ENCODE results near the gene ANO2.

DNA sequence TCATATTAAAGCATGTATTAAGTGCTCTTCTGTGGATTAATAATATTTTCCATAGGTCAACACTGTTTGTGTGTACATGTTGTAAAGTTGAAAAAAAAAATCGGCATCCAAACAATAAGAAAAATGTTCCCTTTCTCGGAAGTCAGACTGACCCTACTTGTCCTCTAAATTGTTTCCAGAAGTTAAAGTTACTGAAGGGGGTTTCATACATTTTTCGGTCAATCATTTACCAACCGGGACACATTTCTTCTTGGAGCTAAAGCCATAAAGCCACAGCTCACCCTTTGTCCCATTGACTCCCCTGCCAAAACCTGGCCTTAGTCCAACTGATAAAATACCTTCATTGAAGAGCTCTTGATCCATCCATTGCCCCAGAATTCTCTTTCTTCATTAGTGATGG lies 230.0 kb downstream of the ANO2 start:
- TF ChIP-seq, protein P1, sequence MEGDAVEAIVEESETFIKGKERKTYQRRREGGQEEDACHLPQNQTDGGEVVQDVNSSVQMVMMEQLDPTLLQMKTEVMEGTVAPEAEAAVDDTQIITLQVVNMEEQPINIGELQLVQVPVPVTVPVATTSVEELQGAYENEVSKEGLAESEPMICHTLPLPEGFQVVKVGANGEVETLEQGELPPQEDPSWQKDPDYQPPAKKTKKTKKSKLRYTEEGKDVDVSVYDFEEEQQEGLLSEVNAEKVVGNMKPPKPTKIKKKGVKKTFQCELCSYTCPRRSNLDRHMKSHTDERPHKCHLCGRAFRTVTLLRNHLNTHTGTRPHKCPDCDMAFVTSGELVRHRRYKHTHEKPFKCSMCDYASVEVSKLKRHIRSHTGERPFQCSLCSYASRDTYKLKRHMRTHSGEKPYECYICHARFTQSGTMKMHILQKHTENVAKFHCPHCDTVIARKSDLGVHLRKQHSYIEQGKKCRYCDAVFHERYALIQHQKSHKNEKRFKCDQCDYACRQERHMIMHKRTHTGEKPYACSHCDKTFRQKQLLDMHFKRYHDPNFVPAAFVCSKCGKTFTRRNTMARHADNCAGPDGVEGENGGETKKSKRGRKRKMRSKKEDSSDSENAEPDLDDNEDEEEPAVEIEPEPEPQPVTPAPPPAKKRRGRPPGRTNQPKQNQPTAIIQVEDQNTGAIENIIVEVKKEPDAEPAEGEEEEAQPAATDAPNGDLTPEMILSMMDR (IDR thresholded peaks at IDR 0.05 in 4 of 5, conservative IDR thresholded peaks at IDR 0.05 in 1 of 5), result no peak
- TF ChIP-seq POLR2A (IDR thresholded peaks at IDR 0.05), result no peak
